ENCODE measurements around the gene GSC2. TPM values are rescaled to one million over a fixed set of nuclear protein-coding genes. Genes with fewer than 3 reads are reported as not detected.

Gene GSC2
- total RNA-seq, 1 donor from 2014 or later: not detected

- H3K4me3 Mint-ChIP-seq (ENCODE audit: low read depth): no peak overlapping the region
- H3K27me3 Mint-ChIP-seq: no peaks in the 10 kb centered on the region
- H3K27ac Mint-ChIP-seq: no peak overlapping the region
- no peak for TF ChIP-seq CTCF (IDR thresholded peaks at IDR 0.05; ENCODE audit: unreplicated experiment)
- DNase-seq (ENCODE audit: low spot score, unreplicated experiment): no peak
- no peaks in the 10 kb centered on the region for H3K36me3 Mint-ChIP-seq (ENCODE audit: insufficient read depth)
- no peaks in the 10 kb centered on the region for H3K4me1 Mint-ChIP-seq (ENCODE audit: low read depth)
- H3K9me3 Mint-ChIP-seq (ENCODE audit: low read depth): no peaks in the 10 kb centered on the region
Measured at GRCh38 chr22:19184276-19184997, 34.3 kb upstream of the GSC2 start.

GRCh38 chr22:19183216-19183615 is 33.1 kb upstream of the GSC2 start:
- Mint-ChIP-seq H3K4me1 (ENCODE audit: low read depth) (peaks cover 3% of the 10 kb centered on the region), H3K27ac (no peak overlapping the region), H3K36me3 (ENCODE audit: insufficient read depth) (no peaks in the 10 kb centered on the region), H3K4me3 (ENCODE audit: low read depth) (no peak overlapping the region), H3K9me3 (ENCODE audit: low read depth) (no peaks in the 10 kb centered on the region), H3K27me3 (no peaks in the 10 kb centered on the region)
- TF ChIP-seq CTCF (IDR thresholded peaks at IDR 0.05; ENCODE audit: unreplicated experiment): no peak
- no peak for DNase-seq (ENCODE audit: low spot score, unreplicated experiment)

GRCh38 chr22:19182472-19183157 is 32.5 kb upstream of the GSC2 start:
- H3K4me1 Mint-ChIP-seq (ENCODE audit: low read depth): peaks cover 3% of the 10 kb centered on the region
- no peak for TF ChIP-seq CTCF (IDR thresholded peaks at IDR 0.05; ENCODE audit: unreplicated experiment)
- DNase-seq (ENCODE audit: low spot score, unreplicated experiment): no peak
- H3K4me3 Mint-ChIP-seq (ENCODE audit: low read depth): no peak overlapping the region
- H3K27me3 Mint-ChIP-seq: no peaks in the 10 kb centered on the region
- no peaks in the 10 kb centered on the region for H3K9me3 Mint-ChIP-seq (ENCODE audit: low read depth)
- H3K36me3 Mint-ChIP-seq (ENCODE audit: insufficient read depth): no peaks in the 10 kb centered on the region
- H3K27ac Mint-ChIP-seq: no peak overlapping the region

- Mint-ChIP-seq H3K4me1 (ENCODE audit: low read depth) (peaks cover 3% of the 10 kb centered on the region), H3K36me3 (ENCODE audit: insufficient read depth) (no peaks in the 10 kb centered on the region), H3K9me3 (ENCODE audit: low read depth) (no peaks in the 10 kb centered on the region), H3K27me3 (no peaks in the 10 kb centered on the region), H3K4me3 (ENCODE audit: low read depth) (no peak overlapping the region), H3K27ac (no peak overlapping the region)
- no peak for TF ChIP-seq CTCF (IDR thresholded peaks at IDR 0.05; ENCODE audit: unreplicated experiment)
- DNase-seq (ENCODE audit: low spot score, unreplicated experiment): no peak
Measured at GRCh38 chr22:19181786-19182471, 31.8 kb upstream of the GSC2 start.

GRCh38 chr22:19180740-19181410 is 30.8 kb upstream of the GSC2 start:
- Mint-ChIP-seq H3K27ac (no peak overlapping the region), H3K36me3 (ENCODE audit: insufficient read depth) (peaks cover 2% of the 10 kb centered on the region), H3K9me3 (ENCODE audit: low read depth) (no peaks in the 10 kb centered on the region), H3K4me1 (ENCODE audit: low read depth) (peaks cover 8% of the 10 kb centered on the region), H3K4me3 (ENCODE audit: low read depth) (no peak overlapping the region), H3K27me3 (no peaks in the 10 kb centered on the region)
- DNase-seq (ENCODE audit: low spot score, unreplicated experiment): no peak
- no peak for TF ChIP-seq CTCF (IDR thresholded peaks at IDR 0.05; ENCODE audit: unreplicated experiment)

All from progenitor cell of endocrine pancreas (in vitro differentiated cells).